H9 (cell line): ENCODE data around the gene HLA-DOA. TPM values are rescaled to one million over a fixed set of nuclear protein-coding genes. Genes with fewer than 3 reads are reported as not detected.
A peak's percentile ranks its signal among the peaks of the same experiment; 100 is the strongest.

Experiments used
- DNase-seq: peaks from one replicate; pipeline ENCODE4 v3.0.0-alpha.2; 2017
- H2AFZ ChIP-seq: one replicate; pipeline ENCODE4 v1.6.1; 2013; ENCODE audit warnings: mild to moderate bottlenecking, low read length, control low read depth, moderate library complexity
- H2AK5ac ChIP-seq: 2 replicates; pipeline ENCODE4 v1.6.1; 2013; ENCODE audit warnings: low read length, control low read depth, mixed read lengths; ENCODE audit not compliant: insufficient read length
- H2BK120ac ChIP-seq: one replicate; pipeline ENCODE4 v1.6.1; 2013; ENCODE audit warnings: low read depth, mild to moderate bottlenecking, low read length, control low read depth, inconsistent platforms; ENCODE audit not compliant: poor library complexity, severe bottlenecking
- H2BK12ac ChIP-seq: 2 replicates; pipeline ENCODE4 v1.6.1; 2013; ENCODE audit warnings: low read length, control low read depth, mixed read lengths, low read depth; ENCODE audit not compliant: insufficient read length
- H2BK15ac ChIP-seq: 2 replicates; pipeline ENCODE4 v1.6.1; 2013; ENCODE audit warnings: low read depth, low read length, control low read depth
- H2BK20ac ChIP-seq: one replicate; pipeline ENCODE4 v1.6.1; 2013; ENCODE audit warnings: low read depth, mild to moderate bottlenecking, low read length, control low read depth, inconsistent platforms; ENCODE audit not compliant: poor library complexity, severe bottlenecking
- H2BK5ac ChIP-seq: 2 replicates; pipeline ENCODE4 v1.6.1; 2013; ENCODE audit warnings: low read length, control low read depth, mixed read lengths; ENCODE audit not compliant: insufficient read length
- H3K14ac ChIP-seq: 2 replicates; pipeline ENCODE4 v1.6.1; 2013; ENCODE audit warnings: low read length, control low read depth; ENCODE audit not compliant: insufficient read depth
- H3K18ac ChIP-seq: 2 replicates; pipeline ENCODE4 v1.6.1; 2013; ENCODE audit warnings: low read depth, mild to moderate bottlenecking, mixed read lengths, low read length, control low read depth; ENCODE audit not compliant: insufficient read length
- H3K23ac ChIP-seq: 2 replicates; pipeline ENCODE4 v1.6.1; 2013; ENCODE audit warnings: low read length, control low read depth, mixed read lengths, low read depth; ENCODE audit not compliant: insufficient read length
- H3K23me2 ChIP-seq: 2 replicates; pipeline ENCODE4 v1.6.1; 2013; ENCODE audit warnings: low read depth, mild to moderate bottlenecking, mixed read lengths, low read length, control low read depth; ENCODE audit not compliant: insufficient read length, poor library complexity, severe bottlenecking
- H3K27ac ChIP-seq: 2 replicates; pipeline ENCODE4 v1.5.1; 2013; ENCODE audit warnings: low read length, control low read depth, mixed read lengths, low read depth; ENCODE audit not compliant: insufficient read length
- H3K27me3 ChIP-seq: 2 replicates; pipeline ENCODE4 v1.6.1; 2013; ENCODE audit warnings: low read length, control low read depth, inconsistent platforms; ENCODE audit not compliant: insufficient read depth
- H3K4ac ChIP-seq: 2 replicates; pipeline ENCODE4 v1.6.1; 2013; ENCODE audit warnings: low read depth, mild to moderate bottlenecking, control low read depth, inconsistent platforms, low read length, moderate library complexity
- H3K4me1 ChIP-seq: 2 replicates; pipeline ENCODE4 v1.6.1; 2013; ENCODE audit warnings: low read length, control low read depth, inconsistent platforms; ENCODE audit not compliant: insufficient read depth
- H3K4me2 ChIP-seq: 2 replicates; pipeline ENCODE4 v1.6.1; 2013; ENCODE audit warnings: low read length, control low read depth, mixed read lengths; ENCODE audit not compliant: insufficient read length, insufficient read depth
- H3K56ac ChIP-seq: 2 replicates; pipeline ENCODE4 v1.6.1; 2013; ENCODE audit warnings: low read depth, mild to moderate bottlenecking, mixed read lengths, low read length, control low read depth; ENCODE audit not compliant: insufficient read length
- H3K79me1 ChIP-seq: 2 replicates; pipeline ENCODE4 v1.6.1; 2013; ENCODE audit warnings: low read depth, mild to moderate bottlenecking, moderate library complexity, low read length, control low read depth, inconsistent platforms; ENCODE audit not compliant: insufficient read depth, poor library complexity, severe bottlenecking
- H3K79me2 ChIP-seq: 2 replicates; pipeline ENCODE4 v1.6.1; 2013; ENCODE audit warnings: low read length, control low read depth, inconsistent platforms; ENCODE audit not compliant: insufficient read depth
- H3K9ac ChIP-seq: 2 replicates; pipeline ENCODE4 v1.6.1; 2013; ENCODE audit warnings: low read length, control low read depth, mixed read lengths; ENCODE audit not compliant: insufficient read length; ENCODE audit errors: extremely low read depth
- H3K9me3 ChIP-seq: one replicate; pipeline ENCODE4 v1.6.1; 2013; ENCODE audit warnings: low read depth, low read length, inconsistent platforms; ENCODE audit not compliant: control insufficient read depth
- H3T11ph ChIP-seq: one replicate; pipeline ENCODE4 v1.6.1; 2013; ENCODE audit warnings: mild to moderate bottlenecking, low read length, control low read depth, inconsistent platforms
- H4K20me1 ChIP-seq: one replicate; pipeline ENCODE4 v1.6.1; 2013; ENCODE audit not compliant: control insufficient read depth, insufficient read length, insufficient read depth
- H4K5ac ChIP-seq: 2 replicates; pipeline ENCODE4 v1.6.1; 2013; ENCODE audit warnings: low read depth, mild to moderate bottlenecking, mixed read lengths, low read length, control low read depth; ENCODE audit not compliant: insufficient read length
- H4K8ac ChIP-seq: replicated peaks from 2 replicates; pipeline ENCODE4 v1.6.1; 2013; ENCODE audit warnings: low read length, control low read depth, mixed read lengths, low read depth; ENCODE audit not compliant: insufficient read length
- H4K91ac ChIP-seq: 2 replicates; pipeline ENCODE4 v1.6.1; 2013; ENCODE audit warnings: low read depth, mild to moderate bottlenecking, moderate library complexity, mixed read lengths, low read length, control low read depth; ENCODE audit not compliant: insufficient read length
- H3K27ac Mint-ChIP-seq, 3 experiments: 2 replicates in 2 of 3; 3 replicates in 1 of 3; pipeline ENCODE4 v1.8.0; 2020 to 2021; ENCODE audit warnings: mixed read lengths in 3 of 3, mild to moderate bottlenecking in 1 of 3, moderate library complexity in 1 of 3
- H3K27me3 Mint-ChIP-seq: 2 replicates; pipeline ENCODE4 v1.8.0; 2021; ENCODE audit warnings: low read depth, mild to moderate bottlenecking, moderate library complexity, mixed read lengths
- H3K36me3 Mint-ChIP-seq, 3 experiments: 2 replicates in 2 of 3; 3 replicates in 1 of 3; pipeline ENCODE4 v1.8.0; 2020 to 2021; ENCODE audit warnings: low read depth in 3 of 3, mixed read lengths in 3 of 3; ENCODE audit not compliant: insufficient read depth in 1 of 3
- H3K4me1 Mint-ChIP-seq, 2 experiments: 2 replicates each; pipeline ENCODE4 v1.8.0; 2020; ENCODE audit warnings: mixed read lengths in 2 of 2
- H3K4me3 Mint-ChIP-seq, 2 experiments: 2 replicates in 1 of 2; 3 replicates in 1 of 2; pipeline ENCODE4 v1.8.0; 2020 to 2021; ENCODE audit warnings: mild to moderate bottlenecking in 2 of 2, mixed read lengths in 2 of 2, moderate library complexity in 1 of 2
- H3K9me3 Mint-ChIP-seq, 2 experiments: 2 replicates in 1 of 2; 3 replicates in 1 of 2; pipeline ENCODE4 v1.8.0; 2020; ENCODE audit warnings: mild to moderate bottlenecking in 2 of 2, mixed read lengths in 2 of 2, moderate library complexity in 1 of 2
- CTCF ChIP-seq: fragments of 200-600 bp; sonication (generic); conservative IDR thresholded peaks from 3 replicates; pipeline ENCODE4 v1.8.0; 2021; ENCODE audit warnings: antibody characterized with exemption, mild to moderate bottlenecking
- WGBS: extraction: QIAGEN DNeasy Blood & Tissue Kit; methylation state at CpG from one replicate; pipeline ENCODE4 v1.1.7; 2013; ENCODE audit warnings: missing lambda C conversion rate, low lambda C conversion rate, mixed read lengths; ENCODE audit not compliant: insufficient read length; ENCODE audit errors: extremely low coverage; 5-methylcytosine and 5-hydroxymethylcytosine counted together
- total RNA-seq: library from RNA; stranded (reverse); gene quantifications from 2 replicates; pipeline ENCODE4 v1.2.1, GENCODE V29; 2021

Gene HLA-DOA
- total RNA-seq, 1 experiment from 2014 or later, result 15.6 TPM

DNA sequence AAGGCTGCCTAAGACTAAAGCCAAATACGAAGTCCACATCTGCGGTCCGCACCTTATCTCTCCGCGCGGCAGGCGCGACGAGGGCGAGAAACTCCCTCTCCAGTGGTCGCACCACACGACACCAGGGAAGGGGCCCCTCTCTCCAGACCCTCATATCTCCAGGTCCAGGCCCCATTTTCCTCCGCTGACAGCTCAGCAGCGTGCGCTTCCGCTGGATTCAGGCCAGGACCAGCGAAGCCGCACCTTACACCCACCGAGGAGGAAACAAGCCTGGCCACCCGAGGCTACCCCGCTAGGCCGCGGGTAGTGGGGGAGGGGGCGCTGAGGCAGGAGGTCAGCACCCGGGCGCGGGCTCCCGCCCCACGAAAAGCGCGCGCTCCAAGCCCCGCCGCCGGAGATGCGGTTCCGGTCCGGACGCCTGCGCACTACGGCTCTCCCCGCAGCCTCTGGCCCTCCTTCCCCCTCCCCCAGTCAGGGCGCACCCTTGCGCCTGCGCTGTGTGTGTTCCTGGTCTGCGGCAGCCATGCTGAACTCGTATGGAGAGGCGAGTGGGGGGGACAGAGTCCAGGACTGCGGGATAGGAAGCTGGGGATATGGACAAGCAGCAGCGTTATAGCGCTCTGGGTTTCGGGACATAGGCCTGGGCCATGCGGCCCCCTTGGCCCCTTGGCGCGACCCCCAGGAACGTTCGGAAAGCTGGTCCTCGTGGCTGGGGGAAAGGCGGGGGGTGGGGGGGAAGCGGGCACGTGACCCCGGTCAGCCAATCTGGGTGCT is 41.1 kb downstream of the HLA-DOA start, which contains the start of gene BRD2:
Gene BRD2, plus strand, starts transcription at position 502 of the 774 bp plus-strand sequence. CDS start 4,305 bp downstream, outside the sequence.
- no peaks in the 10 kb centered on the region for H4K20me1 ChIP-seq
- H3K18ac ChIP-seq, result peak within 1 kb of the TSS; percentile 100
- H2BK5ac ChIP-seq, result peak within 1 kb of the TSS; percentile 99
- Mint-ChIP-seq H3K36me3 (peaks cover 28 to 34% (median 29%) of the 10 kb centered on the region in 3 experiments), H3K4me1 (peaks cover 10 to 13% of the 10 kb centered on the region in 2 experiments), H3K4me3 (peak within 1 kb of the TSS; percentile 96), H3K27ac (peak within 1 kb of the TSS; percentile 100), H3K27me3 (peaks cover 4% of the 10 kb centered on the region; the same call in 1 of the 2 replicates), H3K9me3 (peaks cover 5 to 8% of the 10 kb centered on the region in 2 experiments; a peak in 4 of 5 replicates)
- TF ChIP-seq CTCF, result no peak
- no peaks in the 10 kb centered on the region for H3K4me1 ChIP-seq
- H3T11ph ChIP-seq, result peak within 1 kb of the TSS; percentile 83
- peaks cover 11% of the 10 kb centered on the region for H3K79me2 ChIP-seq
- H3K9me3 ChIP-seq, result no peaks in the 10 kb centered on the region
- H3K14ac ChIP-seq, result peak within 1 kb of the TSS; percentile 99
- no peaks in the 10 kb centered on the region for H3K27me3 ChIP-seq
- peak within 1 kb of the TSS; percentile 96 for H2BK120ac ChIP-seq
- H3K4me2 ChIP-seq, result peak within 1 kb of the TSS; percentile 87
- no peaks in the 10 kb centered on the region for H3K79me1 ChIP-seq
- H2BK20ac ChIP-seq, result no peak within 1 kb of the TSS
- H2BK12ac ChIP-seq, result peak within 1 kb of the TSS; percentile 98
- peak within 1 kb of the TSS; percentile 99 for H4K5ac ChIP-seq
- H2AK5ac ChIP-seq, result peak within 1 kb of the TSS; percentile 99
- H3K56ac ChIP-seq, result peak within 1 kb of the TSS; percentile 100
- H3K23ac ChIP-seq, result peak within 1 kb of the TSS; percentile 9
- peaks cover 19% of the 10 kb centered on the region for H3K23me2 ChIP-seq
- peak within 1 kb of the TSS; percentile 96 for H4K91ac ChIP-seq
- H2AFZ ChIP-seq, result no peak within 1 kb of the TSS
- no CpG with 5 or more reads among the region's 62 CpGs for WGBS
- H3K27ac ChIP-seq, result peak within 1 kb of the TSS; percentile 100
- DNase-seq, result peak; percentile 98
- H3K9ac ChIP-seq, result peak within 1 kb of the TSS; percentile 98
- no peak within 1 kb of the TSS for H2BK15ac ChIP-seq
- H4K8ac ChIP-seq, result peak within 1 kb of the TSS; percentile 97
- H3K4ac ChIP-seq, result peak within 1 kb of the TSS; percentile 97
